ENCODE data around the gene LMNTD1.
A peak's percentile ranks its signal among the peaks of the same experiment; 100 is the strongest.

Gene LMNTD1

DNA sequence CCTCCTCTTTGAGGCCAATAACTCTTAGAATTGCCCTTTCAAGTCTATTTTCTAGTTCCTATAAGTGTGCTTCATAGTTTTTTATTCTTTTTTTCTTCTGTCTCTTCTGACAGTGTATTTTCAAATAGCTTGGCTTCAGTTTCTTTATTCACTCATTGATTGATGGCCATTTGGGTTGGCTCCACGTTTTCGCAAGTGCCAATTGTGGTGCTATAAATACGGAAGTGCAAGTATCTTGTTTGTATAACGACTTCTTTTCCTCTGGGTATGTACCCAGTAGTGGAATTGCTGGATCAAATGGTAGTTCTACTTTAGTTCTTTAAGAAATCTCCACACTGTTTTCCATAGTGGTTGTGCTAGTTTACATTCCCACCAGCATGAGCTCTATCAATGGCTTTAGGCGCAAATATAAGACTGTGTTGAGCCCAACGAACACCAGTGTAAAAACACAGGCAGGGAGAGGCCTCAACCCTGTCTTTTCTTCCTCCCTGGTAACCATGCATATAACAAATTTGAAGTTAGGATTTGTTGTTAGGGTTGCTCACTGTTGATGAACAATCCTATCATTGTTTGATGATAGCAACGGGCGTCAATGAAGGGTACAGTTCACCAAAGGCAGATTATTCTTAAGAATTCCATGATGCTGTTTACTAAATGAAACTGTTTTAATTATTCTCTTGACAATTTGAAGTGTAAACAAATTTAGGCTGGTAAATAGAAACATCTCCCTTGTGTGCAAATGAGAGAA, 13.3 kb upstream of the LMNTD1 start:
- no peak overlapping the region for H3K4me3 ChIP-seq
- no peaks in the 10 kb centered on the region for H3K36me3 ChIP-seq (ENCODE audit: insufficient read depth, low read length)
- no peak overlapping the region for H3K9ac ChIP-seq (ENCODE audit: insufficient read length)
- DNase-seq (ENCODE audit: low read depth, low spot score), result no peak
- TF ChIP-seq FOXP2 (optimal IDR thresholded peaks at IDR 0.05; ENCODE audit: control extremely low read depth, extremely low read length, insufficient read depth), result no peak
- TF ChIP-seq POLR2AphosphoS5 (IDR thresholded peaks at IDR 0.05; ENCODE audit: borderline replicate concordance, low read depth, low read length), result no peak
- no peak for TF ChIP-seq EZH2 (IDR thresholded peaks at IDR 0.05)
- no peak overlapping the region for H3K27ac ChIP-seq
- H3K9me3 ChIP-seq (ENCODE audit: low read depth, low read length), result no peaks in the 10 kb centered on the region

DNA sequence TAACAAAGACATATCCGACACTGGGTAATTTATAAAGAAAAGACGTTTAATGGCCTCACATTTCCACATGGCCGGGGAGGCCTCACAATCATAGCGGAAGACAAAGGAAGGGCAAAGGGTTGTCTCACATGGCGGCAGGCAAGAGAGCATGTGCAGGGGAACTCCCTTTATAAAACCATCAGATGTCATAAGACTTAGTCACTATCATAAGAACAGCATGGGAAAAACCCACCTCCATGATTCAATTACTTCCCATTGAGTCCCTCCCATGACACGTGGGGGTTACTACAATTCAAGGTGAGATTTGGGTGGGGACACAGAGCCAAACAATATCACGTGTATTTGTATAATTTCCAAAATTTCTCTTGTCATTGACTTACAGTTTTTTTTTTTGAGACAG, 5.5 kb upstream of the LMNTD1 start:
- Histone ChIP-seq H3K9me3 (ENCODE audit: low read depth, low read length) (no peaks in the 10 kb centered on the region), H3K36me3 (ENCODE audit: insufficient read depth, low read length) (no peaks in the 10 kb centered on the region), H3K9ac (ENCODE audit: insufficient read length) (no peak overlapping the region), H3K27ac (no peak overlapping the region), H3K4me3 (no peak overlapping the region)
- DNase-seq (ENCODE audit: low read depth, low spot score), result no peak
- TF ChIP-seq FOXP2 (optimal IDR thresholded peaks at IDR 0.05; ENCODE audit: control extremely low read depth, extremely low read length, insufficient read depth), result no peak
- no peak for TF ChIP-seq POLR2AphosphoS5 (IDR thresholded peaks at IDR 0.05; ENCODE audit: borderline replicate concordance, low read depth, low read length)
- TF ChIP-seq EZH2 (IDR thresholded peaks at IDR 0.05), result no peak

DNA sequence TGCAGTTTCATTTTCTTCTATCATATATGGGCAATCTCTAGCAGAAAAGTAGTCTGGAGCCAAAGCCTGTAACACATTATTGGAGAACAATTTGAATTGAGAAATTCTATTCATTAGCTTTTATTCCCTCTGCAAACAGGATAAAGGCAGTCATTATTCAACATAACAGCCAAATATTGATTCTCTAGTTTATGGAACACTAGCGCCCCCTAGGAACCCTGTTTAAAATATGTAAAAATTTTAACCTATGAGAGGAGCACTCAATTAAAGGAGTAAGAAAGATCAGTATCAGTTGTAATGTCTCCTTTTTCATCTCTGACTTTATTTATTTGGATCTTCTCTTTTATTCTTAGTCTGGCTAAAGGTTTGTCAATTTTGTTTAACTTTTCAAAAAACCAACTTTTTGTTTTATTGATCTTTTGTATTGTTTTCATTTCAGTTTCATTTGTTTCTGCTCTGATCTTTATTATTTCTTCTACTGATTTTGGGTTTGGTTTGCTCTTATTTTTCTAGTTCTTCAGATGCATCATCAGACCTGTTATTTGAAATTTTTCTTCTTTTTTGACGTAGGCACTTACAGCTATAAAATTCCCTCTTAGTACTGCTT, 4.8 kb upstream of the LMNTD1 start:
- H3K36me3 ChIP-seq (ENCODE audit: insufficient read depth, low read length), result no peaks in the 10 kb centered on the region
- H3K4me3 ChIP-seq, result no peak overlapping the region
- H3K9ac ChIP-seq (ENCODE audit: insufficient read length), result no peak overlapping the region
- TF ChIP-seq FOXP2 (optimal IDR thresholded peaks at IDR 0.05; ENCODE audit: control extremely low read depth, extremely low read length, insufficient read depth), result no peak
- TF ChIP-seq POLR2AphosphoS5 (IDR thresholded peaks at IDR 0.05; ENCODE audit: borderline replicate concordance, low read depth, low read length), result no peak
- no peak for TF ChIP-seq EZH2 (IDR thresholded peaks at IDR 0.05)
- no peaks in the 10 kb centered on the region for H3K9me3 ChIP-seq (ENCODE audit: low read depth, low read length)
- H3K27ac ChIP-seq, result no peak overlapping the region
- DNase-seq (ENCODE audit: low read depth, low spot score), result peak; percentile 18

DNA sequence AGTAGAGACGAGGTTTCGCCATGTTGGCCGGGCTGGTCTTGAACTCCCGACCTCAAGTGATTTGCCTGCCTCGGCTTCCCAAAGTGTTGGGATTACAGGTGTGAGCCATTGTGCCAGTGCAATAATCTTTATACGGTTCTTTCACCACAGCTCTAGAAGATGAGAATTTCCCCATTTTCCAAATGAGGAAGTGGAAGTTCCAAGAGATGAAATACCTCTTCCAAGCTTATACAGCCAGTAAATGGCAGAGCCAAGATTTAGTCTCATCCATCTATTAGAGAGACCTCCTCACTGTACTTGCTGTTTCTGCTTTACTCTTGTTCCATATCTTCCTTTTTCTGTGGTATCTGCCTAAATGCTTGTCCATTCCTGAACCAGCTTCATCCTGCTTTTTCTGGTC, 3.1 kb upstream of the LMNTD1 start:
- no peaks in the 10 kb centered on the region for H3K9me3 ChIP-seq (ENCODE audit: low read depth, low read length)
- no peak overlapping the region for H3K4me3 ChIP-seq
- no peak for TF ChIP-seq FOXP2 (optimal IDR thresholded peaks at IDR 0.05; ENCODE audit: control extremely low read depth, extremely low read length, insufficient read depth)
- no peak for TF ChIP-seq EZH2 (IDR thresholded peaks at IDR 0.05)
- no peak for TF ChIP-seq POLR2AphosphoS5 (IDR thresholded peaks at IDR 0.05; ENCODE audit: borderline replicate concordance, low read depth, low read length)
- DNase-seq (ENCODE audit: low read depth, low spot score), result no peak
- no peak overlapping the region for H3K9ac ChIP-seq (ENCODE audit: insufficient read length)
- no peaks in the 10 kb centered on the region for H3K36me3 ChIP-seq (ENCODE audit: insufficient read depth, low read length)
- H3K27ac ChIP-seq, result no peak overlapping the region

DNA sequence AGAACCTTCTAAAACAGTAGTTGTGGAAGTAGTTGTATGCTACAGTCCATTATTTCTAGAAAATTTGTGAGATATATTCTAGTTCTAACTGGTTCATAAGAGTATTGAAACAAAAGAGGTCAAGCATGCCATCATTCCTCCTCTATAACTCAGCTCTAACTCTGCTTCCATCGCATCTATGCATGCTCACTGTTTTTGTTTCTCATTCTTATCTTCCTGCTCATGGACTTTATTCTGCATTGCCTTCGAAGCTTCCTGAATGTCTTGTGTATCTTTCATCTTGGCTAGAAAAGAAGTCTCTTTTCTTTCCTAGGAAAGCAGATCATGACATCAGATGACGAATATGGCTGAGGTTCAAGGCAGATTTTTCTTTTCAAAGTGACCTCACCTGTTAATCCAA, 402 bp downstream of the LMNTD1 start:
- no peak for DNase-seq (ENCODE audit: low read depth, low spot score)
- H3K36me3 ChIP-seq (ENCODE audit: insufficient read depth, low read length), result no peaks in the 10 kb centered on the region
- H3K9me3 ChIP-seq (ENCODE audit: low read depth, low read length), result no peaks in the 10 kb centered on the region
- no peak overlapping the region for H3K9ac ChIP-seq (ENCODE audit: insufficient read length)
- H3K4me3 ChIP-seq, result no peak overlapping the region
- TF ChIP-seq FOXP2 (optimal IDR thresholded peaks at IDR 0.05; ENCODE audit: control extremely low read depth, extremely low read length, insufficient read depth) (no peak), POLR2AphosphoS5 (IDR thresholded peaks at IDR 0.05; ENCODE audit: borderline replicate concordance, low read depth, low read length) (no peak), EZH2 (IDR thresholded peaks at IDR 0.05) (no peak)
- no peak overlapping the region for H3K27ac ChIP-seq

DNA sequence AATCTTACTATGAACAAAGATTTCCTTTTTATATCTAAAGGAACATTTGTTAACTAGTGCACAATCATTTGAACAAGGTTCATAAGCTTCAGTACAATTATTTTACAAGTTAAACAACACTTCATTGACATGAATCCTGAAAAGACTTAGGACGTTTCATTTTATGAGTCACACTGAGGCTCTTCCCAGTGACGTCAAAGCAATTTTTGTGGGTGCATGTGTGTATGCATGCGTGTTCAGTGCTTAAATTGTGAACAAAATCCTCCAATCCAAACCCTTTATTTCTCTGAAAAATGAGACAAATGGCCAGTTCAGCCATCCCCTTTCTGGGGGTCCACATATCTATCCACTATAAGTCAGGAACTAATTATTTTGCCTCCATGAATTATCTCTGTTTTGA, 2.9 kb downstream of the LMNTD1 start:
- no peak for DNase-seq (ENCODE audit: low read depth, low spot score)
- no peak overlapping the region for H3K27ac ChIP-seq
- H3K4me3 ChIP-seq, result no peak overlapping the region
- no peaks in the 10 kb centered on the region for H3K9me3 ChIP-seq (ENCODE audit: low read depth, low read length)
- no peaks in the 10 kb centered on the region for H3K36me3 ChIP-seq (ENCODE audit: insufficient read depth, low read length)
- H3K9ac ChIP-seq (ENCODE audit: insufficient read length), result no peak overlapping the region
- TF ChIP-seq FOXP2 (optimal IDR thresholded peaks at IDR 0.05; ENCODE audit: control extremely low read depth, extremely low read length, insufficient read depth) (no peak), POLR2AphosphoS5 (IDR thresholded peaks at IDR 0.05; ENCODE audit: borderline replicate concordance, low read depth, low read length) (no peak), EZH2 (IDR thresholded peaks at IDR 0.05) (no peak)

DNA sequence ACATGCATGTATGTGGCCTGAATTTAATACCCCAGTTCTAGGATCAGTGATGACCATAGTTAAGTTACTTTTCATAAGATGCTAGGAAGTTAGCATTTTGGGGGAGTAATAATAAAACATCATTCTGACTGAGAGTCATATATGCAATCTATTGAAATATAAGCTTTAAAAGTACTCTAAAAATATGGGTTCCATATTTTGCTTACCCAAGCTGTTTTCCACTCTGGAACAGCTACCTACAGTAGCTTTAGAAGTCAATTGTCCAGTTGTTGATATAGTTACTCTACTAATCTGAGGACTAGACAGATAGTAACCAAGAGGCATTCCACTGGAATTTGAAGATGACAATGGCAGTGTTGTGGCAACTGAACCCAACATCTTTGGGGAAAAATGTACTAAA, 4.0 kb downstream of the LMNTD1 start:
- no peak overlapping the region for H3K27ac ChIP-seq
- no peak for DNase-seq (ENCODE audit: low read depth, low spot score)
- no peak overlapping the region for H3K4me3 ChIP-seq
- TF ChIP-seq FOXP2 (optimal IDR thresholded peaks at IDR 0.05; ENCODE audit: control extremely low read depth, extremely low read length, insufficient read depth) (no peak), POLR2AphosphoS5 (IDR thresholded peaks at IDR 0.05; ENCODE audit: borderline replicate concordance, low read depth, low read length) (no peak), EZH2 (IDR thresholded peaks at IDR 0.05) (no peak)
- no peaks in the 10 kb centered on the region for H3K36me3 ChIP-seq (ENCODE audit: insufficient read depth, low read length)
- H3K9me3 ChIP-seq (ENCODE audit: low read depth, low read length), result no peaks in the 10 kb centered on the region
- H3K9ac ChIP-seq (ENCODE audit: insufficient read length), result no peak overlapping the region

DNA sequence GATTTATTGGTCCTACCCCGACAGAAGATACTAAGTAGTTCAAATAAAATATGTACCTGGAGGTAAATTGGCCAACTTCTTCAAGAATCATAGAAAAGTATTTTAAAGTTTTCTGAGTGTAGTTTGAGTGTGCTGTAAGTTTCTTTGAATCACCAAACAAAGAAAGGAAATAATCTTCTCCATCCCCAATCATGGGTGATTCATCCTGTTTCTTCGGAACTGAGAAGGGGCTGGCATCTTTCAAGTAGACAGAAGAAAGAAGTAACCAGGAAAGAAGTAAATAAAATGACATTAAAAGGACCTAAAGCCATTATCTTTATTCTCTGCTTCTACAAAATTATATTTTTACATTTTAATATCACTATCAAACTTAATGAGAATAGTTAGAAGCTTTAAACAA, 6.8 kb downstream of the LMNTD1 start:
- Histone ChIP-seq H3K36me3 (ENCODE audit: insufficient read depth, low read length) (no peaks in the 10 kb centered on the region), H3K27ac (no peak overlapping the region), H3K9ac (ENCODE audit: insufficient read length) (no peak overlapping the region), H3K4me3 (no peak overlapping the region), H3K9me3 (ENCODE audit: low read depth, low read length) (no peaks in the 10 kb centered on the region)
- no peak for DNase-seq (ENCODE audit: low read depth, low spot score)
- no peak for TF ChIP-seq FOXP2 (optimal IDR thresholded peaks at IDR 0.05; ENCODE audit: control extremely low read depth, extremely low read length, insufficient read depth)
- TF ChIP-seq POLR2AphosphoS5 (IDR thresholded peaks at IDR 0.05; ENCODE audit: borderline replicate concordance, low read depth, low read length), result no peak
- TF ChIP-seq EZH2 (IDR thresholded peaks at IDR 0.05), result no peak

Data from SK-N-MC (cell line).